Measurements from ENCODE around the gene TNFAIP8L1. TPM values are rescaled to one million over a fixed set of nuclear protein-coding genes. Genes with fewer than 3 reads are reported as not detected.

Gene TNFAIP8L1
- total and polyA plus RNA-seq, 2 experiments from 2014 or later = 13.6 to 14.3 TPM

GRCh38 chr19:4598712-4599111, 40.6 kb upstream of the TNFAIP8L1 start:
- H3K79me2 ChIP-seq = no peaks in the 10 kb centered on the region
- no peaks in the 10 kb centered on the region for H3K9me3 ChIP-seq (ENCODE audit: low read depth)
- TF ChIP-seq EZH2 (IDR thresholded peaks at IDR 0.05; ENCODE audit: borderline replicate concordance) (no peak), EZH2phosphoT487 (IDR thresholded peaks at IDR 0.05; ENCODE audit: low read depth, severe bottlenecking, unreplicated experiment) (no peak)
- TF ChIP-seq, protein P1, sequence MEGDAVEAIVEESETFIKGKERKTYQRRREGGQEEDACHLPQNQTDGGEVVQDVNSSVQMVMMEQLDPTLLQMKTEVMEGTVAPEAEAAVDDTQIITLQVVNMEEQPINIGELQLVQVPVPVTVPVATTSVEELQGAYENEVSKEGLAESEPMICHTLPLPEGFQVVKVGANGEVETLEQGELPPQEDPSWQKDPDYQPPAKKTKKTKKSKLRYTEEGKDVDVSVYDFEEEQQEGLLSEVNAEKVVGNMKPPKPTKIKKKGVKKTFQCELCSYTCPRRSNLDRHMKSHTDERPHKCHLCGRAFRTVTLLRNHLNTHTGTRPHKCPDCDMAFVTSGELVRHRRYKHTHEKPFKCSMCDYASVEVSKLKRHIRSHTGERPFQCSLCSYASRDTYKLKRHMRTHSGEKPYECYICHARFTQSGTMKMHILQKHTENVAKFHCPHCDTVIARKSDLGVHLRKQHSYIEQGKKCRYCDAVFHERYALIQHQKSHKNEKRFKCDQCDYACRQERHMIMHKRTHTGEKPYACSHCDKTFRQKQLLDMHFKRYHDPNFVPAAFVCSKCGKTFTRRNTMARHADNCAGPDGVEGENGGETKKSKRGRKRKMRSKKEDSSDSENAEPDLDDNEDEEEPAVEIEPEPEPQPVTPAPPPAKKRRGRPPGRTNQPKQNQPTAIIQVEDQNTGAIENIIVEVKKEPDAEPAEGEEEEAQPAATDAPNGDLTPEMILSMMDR (IDR thresholded peaks at IDR 0.05; ENCODE audit: poor library complexity) = no peak
- no peaks in the 10 kb centered on the region for H3K36me3 ChIP-seq (replicated peaks; ENCODE audit: insufficient read depth, low read depth)
- H3K27ac ChIP-seq = no peak overlapping the region
- no peak for DNase-seq (ENCODE audit: low spot score)
- H3K4me3 ChIP-seq = no peak overlapping the region
- no peak overlapping the region for H2AFZ ChIP-seq
- peaks cover 28% of the 10 kb centered on the region for H3K27me3 ChIP-seq
- WGBS (ENCODE audit: low lambda C conversion rate, missing lambda C conversion rate) = 17% methylated on average over 12 of the region's 17 CpGs
- H3K4me2 ChIP-seq = peak overlapping the region; percentile 71
- H4K20me1 ChIP-seq (ENCODE audit: insufficient read depth, poor library complexity, severe bottlenecking) = no peaks in the 10 kb centered on the region
- H3K9me2 ChIP-seq (replicated peaks; ENCODE audit: insufficient read depth) = no peaks in the 10 kb centered on the region
- no peaks in the 10 kb centered on the region for H3K4me1 ChIP-seq (ENCODE audit: insufficient read depth)

- H2AFZ ChIP-seq = no peak overlapping the region
- WGBS (ENCODE audit: low lambda C conversion rate, missing lambda C conversion rate) = 89% methylated on average over 10 of the region's 10 CpGs
- H3K27me3 ChIP-seq = peaks cover 28% of the 10 kb centered on the region
Measured at GRCh38 chr19:4600082-4600481, 39.2 kb upstream of the TNFAIP8L1 start.

DNA sequence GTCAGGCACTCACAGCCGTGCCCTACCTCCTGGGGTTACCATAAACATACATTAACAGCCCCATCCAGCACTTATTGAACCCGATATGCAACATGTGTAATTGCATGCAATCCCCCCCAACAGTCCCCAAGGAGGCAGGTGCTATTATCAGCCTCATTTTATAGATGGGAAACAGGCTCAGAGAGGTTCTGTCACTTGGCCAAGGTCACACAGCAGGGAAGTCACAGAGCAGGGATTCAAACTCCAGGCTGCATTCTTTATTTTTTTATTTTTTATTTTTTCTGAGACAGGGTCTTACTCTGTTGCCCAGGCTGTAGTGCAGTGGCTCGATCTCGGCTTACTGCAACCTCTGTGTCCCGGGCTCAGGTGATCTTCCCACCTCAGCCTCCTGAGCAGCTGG, 38.4 kb upstream of the TNFAIP8L1 start:
- no peaks in the 10 kb centered on the region for H3K79me2 ChIP-seq
- TF ChIP-seq EZH2 (IDR thresholded peaks at IDR 0.05; ENCODE audit: borderline replicate concordance) (no peak), EZH2phosphoT487 (IDR thresholded peaks at IDR 0.05; ENCODE audit: low read depth, severe bottlenecking, unreplicated experiment) (no peak)
- TF ChIP-seq, protein P1 (IDR thresholded peaks at IDR 0.05; ENCODE audit: poor library complexity) = no peak
- no peak overlapping the region for H3K4me3 ChIP-seq
- H3K9me3 ChIP-seq (ENCODE audit: low read depth) = no peaks in the 10 kb centered on the region
- H2AFZ ChIP-seq = no peak overlapping the region
- H3K27me3 ChIP-seq = peaks cover 28% of the 10 kb centered on the region
- no peak for DNase-seq (ENCODE audit: low spot score)
- WGBS (ENCODE audit: low lambda C conversion rate, missing lambda C conversion rate) = 68% methylated on average over 5 of the region's 5 CpGs
- H3K4me1 ChIP-seq (ENCODE audit: insufficient read depth) = no peaks in the 10 kb centered on the region
- H3K4me2 ChIP-seq = no peak overlapping the region
- no peak overlapping the region for H3K27ac ChIP-seq
- no peaks in the 10 kb centered on the region for H3K9me2 ChIP-seq (replicated peaks; ENCODE audit: insufficient read depth)
- no peaks in the 10 kb centered on the region for H4K20me1 ChIP-seq (ENCODE audit: insufficient read depth, poor library complexity, severe bottlenecking)
- H3K36me3 ChIP-seq (replicated peaks; ENCODE audit: insufficient read depth, low read depth) = no peaks in the 10 kb centered on the region

More at GRCh38 chr19:4600082-4600481, 39.2 kb upstream of the TNFAIP8L1 start:
- Histone ChIP-seq H3K4me1 (ENCODE audit: insufficient read depth) (no peaks in the 10 kb centered on the region), H3K9me3 (ENCODE audit: low read depth) (no peaks in the 10 kb centered on the region), H3K36me3 (replicated peaks; ENCODE audit: insufficient read depth, low read depth) (no peaks in the 10 kb centered on the region), H3K4me3 (no peak overlapping the region), H4K20me1 (ENCODE audit: insufficient read depth, poor library complexity, severe bottlenecking) (no peaks in the 10 kb centered on the region), H3K79me2 (no peaks in the 10 kb centered on the region), H3K4me2 (no peak overlapping the region), H3K27ac (no peak overlapping the region), H3K9me2 (replicated peaks; ENCODE audit: insufficient read depth) (no peaks in the 10 kb centered on the region)
- TF ChIP-seq EZH2 (IDR thresholded peaks at IDR 0.05; ENCODE audit: borderline replicate concordance) (no peak), EZH2phosphoT487 (IDR thresholded peaks at IDR 0.05; ENCODE audit: low read depth, severe bottlenecking, unreplicated experiment) (no peak)
- TF ChIP-seq, protein P1 (IDR thresholded peaks at IDR 0.05; ENCODE audit: poor library complexity) = no peak
- DNase-seq (ENCODE audit: low spot score) = no peak

Data from hepatocyte (in vitro differentiated cells).